Measurements from ENCODE around the gene CCNQ.

DNA sequence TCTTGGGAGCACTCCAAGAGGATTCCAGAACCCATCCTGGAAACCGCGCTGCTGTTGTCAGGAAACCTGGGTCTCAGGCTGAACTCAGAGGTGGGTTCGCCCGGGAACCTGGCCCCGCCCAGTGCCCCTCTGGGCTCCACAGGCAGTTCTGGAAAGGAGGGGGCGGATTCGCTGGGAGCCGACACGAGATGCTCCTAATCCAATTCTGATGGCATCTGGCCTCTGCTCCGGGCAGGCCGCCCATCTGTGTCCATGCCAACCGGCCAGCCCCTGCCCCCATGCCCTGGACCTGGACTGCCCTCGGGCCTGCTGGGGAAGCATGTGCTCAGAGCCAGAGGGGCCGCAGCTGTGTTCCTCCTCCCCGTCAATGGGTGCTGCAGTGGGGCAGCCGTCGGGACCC is 60.5 kb downstream of the CCNQ start:
- TF ChIP-seq, protein P1, sequence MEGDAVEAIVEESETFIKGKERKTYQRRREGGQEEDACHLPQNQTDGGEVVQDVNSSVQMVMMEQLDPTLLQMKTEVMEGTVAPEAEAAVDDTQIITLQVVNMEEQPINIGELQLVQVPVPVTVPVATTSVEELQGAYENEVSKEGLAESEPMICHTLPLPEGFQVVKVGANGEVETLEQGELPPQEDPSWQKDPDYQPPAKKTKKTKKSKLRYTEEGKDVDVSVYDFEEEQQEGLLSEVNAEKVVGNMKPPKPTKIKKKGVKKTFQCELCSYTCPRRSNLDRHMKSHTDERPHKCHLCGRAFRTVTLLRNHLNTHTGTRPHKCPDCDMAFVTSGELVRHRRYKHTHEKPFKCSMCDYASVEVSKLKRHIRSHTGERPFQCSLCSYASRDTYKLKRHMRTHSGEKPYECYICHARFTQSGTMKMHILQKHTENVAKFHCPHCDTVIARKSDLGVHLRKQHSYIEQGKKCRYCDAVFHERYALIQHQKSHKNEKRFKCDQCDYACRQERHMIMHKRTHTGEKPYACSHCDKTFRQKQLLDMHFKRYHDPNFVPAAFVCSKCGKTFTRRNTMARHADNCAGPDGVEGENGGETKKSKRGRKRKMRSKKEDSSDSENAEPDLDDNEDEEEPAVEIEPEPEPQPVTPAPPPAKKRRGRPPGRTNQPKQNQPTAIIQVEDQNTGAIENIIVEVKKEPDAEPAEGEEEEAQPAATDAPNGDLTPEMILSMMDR (IDR thresholded peaks at IDR 0.05): no peak
- TF ChIP-seq POLR2AphosphoS5 (IDR thresholded peaks at IDR 0.05; ENCODE audit: low read depth, low read length) (no peak), CHD2 (IDR thresholded peaks at IDR 0.05; ENCODE audit: low read length, partially characterized antibody) (peak; percentile 49), SMC3 (IDR thresholded peaks at IDR 0.05; ENCODE audit: low read depth, low read length) (no peak), JUND (IDR thresholded peaks at IDR 0.05) (no peak), NFIC (IDR thresholded peaks at IDR 0.05; ENCODE audit: borderline replicate concordance) (no peak), YY1 (IDR thresholded peaks at IDR 0.05; ENCODE audit: low read depth) (no peak), EP300 (IDR thresholded peaks at IDR 0.05; ENCODE audit: borderline replicate concordance in 1 of 2, low read depth in 1 of 2, low read length in 1 of 2) (peak in 1 of 2 experiments; percentile 84; a peak in 2 of 4 replicates), ELF1 (IDR thresholded peaks at IDR 0.05) (no peak), RFX5 (IDR thresholded peaks at IDR 0.05; ENCODE audit: low read length) (no peak), EZH2phosphoT487 (IDR thresholded peaks at IDR 0.05; ENCODE audit: borderline replicate concordance, low read depth) (no peak), GABPA (IDR thresholded peaks at IDR 0.05; ENCODE audit: low read depth) (no peak), TAF1 (IDR thresholded peaks at IDR 0.05; ENCODE audit: borderline replicate concordance, low read depth, low read length) (no peak)
- TF ChIP-seq, protein P2, sequence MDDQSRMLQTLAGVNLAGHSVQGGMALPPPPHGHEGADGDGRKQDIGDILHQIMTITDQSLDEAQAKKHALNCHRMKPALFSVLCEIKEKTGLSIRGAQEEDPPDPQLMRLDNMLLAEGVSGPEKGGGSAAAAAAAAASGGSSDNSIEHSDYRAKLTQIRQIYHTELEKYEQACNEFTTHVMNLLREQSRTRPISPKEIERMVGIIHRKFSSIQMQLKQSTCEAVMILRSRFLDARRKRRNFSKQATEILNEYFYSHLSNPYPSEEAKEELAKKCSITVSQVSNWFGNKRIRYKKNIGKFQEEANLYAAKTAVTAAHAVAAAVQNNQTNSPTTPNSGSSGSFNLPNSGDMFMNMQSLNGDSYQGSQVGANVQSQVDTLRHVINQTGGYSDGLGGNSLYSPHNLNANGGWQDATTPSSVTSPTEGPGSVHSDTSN (IDR thresholded peaks at IDR 0.05): no peak
